CD8-positive, alpha-beta memory T cell (primary cell): ENCODE measurements around the gene B2M. TPM values are rescaled to one million over a fixed set of nuclear protein-coding genes. Genes with fewer than 3 reads are reported as not detected.

Experiments used
- CTCF ChIA-PET: fragments of 350-600 bp; sonication (Branson Sonifier 250); formaldehyde crosslinking; loops from one replicate; lab custom pipeline; 2021; ENCODE audit warnings: antibody characterized with exemption; lab: Charles Lee
- POLR2A ChIA-PET: fragments of 350-600 bp; sonication (Branson Sonifier 250); formaldehyde crosslinking; loops from one replicate; lab custom pipeline; 2021; ENCODE audit warnings: antibody characterized with exemption; lab: Charles Lee
- DNase-seq, 5 donors: peaks; one replicate each; pipeline versions ENCODE4 v3.0.0 to v3.0.0-alpha.2; 2020 to 2022; ENCODE audit warnings: mixed read lengths in 1 of 5
- H3K27ac ChIP-seq: one replicate; pipeline ENCODE4 v1.7.0; 2013; ENCODE audit warnings: low read depth, mild to moderate bottlenecking, low read length, moderate library complexity
- H3K27me3 ChIP-seq: 2 replicates; pipeline ENCODE4 v1.7.0; 2013; ENCODE audit warnings: low read length, mild to moderate bottlenecking; ENCODE audit not compliant: insufficient read depth, poor library complexity, severe bottlenecking
- H3K36me3 ChIP-seq: 2 replicates; pipeline ENCODE4 v1.7.0; 2013; ENCODE audit warnings: mild to moderate bottlenecking, low read length, moderate library complexity; ENCODE audit not compliant: insufficient read depth
- H3K4me1 ChIP-seq: 2 replicates; pipeline ENCODE4 v1.7.0; 2013; ENCODE audit warnings: mild to moderate bottlenecking, low read length, moderate library complexity; ENCODE audit not compliant: insufficient read depth
- H3K4me3 ChIP-seq: 2 replicates; pipeline ENCODE4 v1.7.0; 2013; ENCODE audit warnings: mild to moderate bottlenecking, low read length
- H3K9me3 ChIP-seq: 2 replicates; pipeline ENCODE4 v1.7.0; 2013; ENCODE audit warnings: mild to moderate bottlenecking, low read length
- H3K27ac Mint-ChIP-seq, 8 donors: one replicate each; pipeline ENCODE4 v1.8.0; 2020 to 2021; ENCODE audit warnings: mixed read lengths in 8 of 8, mild to moderate bottlenecking in 6 of 8, inconsistent platforms in 3 of 8, moderate library complexity in 3 of 8
- H3K27me3 Mint-ChIP-seq, 2 donors: one replicate each; pipeline ENCODE4 v1.8.0; 2020 to 2021; ENCODE audit warnings: mixed read lengths in 2 of 2, mild to moderate bottlenecking in 1 of 2, moderate library complexity in 1 of 2
- H3K36me3 Mint-ChIP-seq, 3 donors: one replicate each; pipeline ENCODE4 v1.8.0; 2020 to 2021; ENCODE audit warnings: mixed read lengths in 3 of 3, inconsistent platforms in 1 of 3, mild to moderate bottlenecking in 1 of 3
- H3K4me1 Mint-ChIP-seq, 3 donors: one replicate each; pipeline ENCODE4 v1.8.0; 2020 to 2021; ENCODE audit warnings: mixed read lengths in 3 of 3, inconsistent platforms in 1 of 3, mild to moderate bottlenecking in 1 of 3
- H3K4me3 Mint-ChIP-seq, 7 donors: one replicate each; pipeline ENCODE4 v1.8.0; 2020 to 2021; ENCODE audit warnings: mixed read lengths in 7 of 7, mild to moderate bottlenecking in 6 of 7, moderate library complexity in 4 of 7, inconsistent platforms in 2 of 7
- H3K9me3 Mint-ChIP-seq, 5 donors: one replicate each; pipeline ENCODE4 v1.8.0; 2020 to 2022; ENCODE audit warnings: mixed read lengths in 5 of 5, mild to moderate bottlenecking in 3 of 5, moderate library complexity in 2 of 5, inconsistent platforms in 1 of 5
- polyA plus RNA-seq: library from polyadenylated mRNA; unstranded; fragments of 300-500 nt; fragmentation: Illumina TruSeq; gene quantifications from one replicate; pipeline ENCODE4 v1.2.3, GENCODE V29; 2021
- total RNA-seq, 2 experiments: library from RNA; stranded (reverse); gene quantifications; one replicate each; pipeline ENCODE4 v1.2.3, GENCODE V29; 2021

The B2M gene
- total and polyA plus RNA-seq, 3 experiments from 2014 or later = 4,597 to 38,920 (median 4,837) TPM

- Mint-ChIP-seq H3K36me3 (peaks cover 14 to 45% (median 29%) of the 10 kb centered on the region in 3 donors), H3K27ac (no peak overlapping the region)
- CTCF ChIA-PET = interaction anchor here (0.8 kb wide), 1 partner anchor 90 kb away, joined by 3 read pairs; the partner anchor contains the start of gene SPG11
Observed at GRCh38 chr15:44753345-44753744, 42.0 kb downstream of the B2M start.

GRCh38 chr15:44763187-44763586, 51.9 kb downstream of the B2M start:
- Mint-ChIP-seq H3K4me3 (no peak overlapping the region), H3K27me3 (peaks cover 0 to 3% of the 10 kb centered on the region in 2 donors), H3K27ac (no peak overlapping the region), H3K36me3 (peaks cover 3 to 16% (median 6%) of the 10 kb centered on the region in 3 donors), H3K9me3 (no peaks in the 10 kb centered on the region), H3K4me1 (no peaks in the 10 kb centered on the region)
- H3K9me3 ChIP-seq = no peaks in the 10 kb centered on the region
- DNase-seq = no peak
- H3K4me3 ChIP-seq = no peak overlapping the region
- no peak overlapping the region for H3K27ac ChIP-seq
- no peaks in the 10 kb centered on the region for H3K4me1 ChIP-seq
- H3K36me3 ChIP-seq = no peaks in the 10 kb centered on the region
- H3K27me3 ChIP-seq = no peaks in the 10 kb centered on the region
- POLR2A ChIA-PET = no interaction called here
- CTCF ChIA-PET = no interaction called here

More at GRCh38 chr15:44753345-44753744, 42.0 kb downstream of the B2M start:
- peaks cover 6 to 19% (median 18%) of the 10 kb centered on the region in 3 donors for H3K4me1 Mint-ChIP-seq
- peaks cover 0 to 2% of the 10 kb centered on the region in 2 donors for H3K27me3 Mint-ChIP-seq
- H3K4me3 Mint-ChIP-seq = no peak overlapping the region
- H3K36me3 ChIP-seq = no peaks in the 10 kb centered on the region
- DNase-seq = no peak
- no peaks in the 10 kb centered on the region for H3K9me3 ChIP-seq
- H3K27me3 ChIP-seq = no peaks in the 10 kb centered on the region
- H3K27ac ChIP-seq = no peak overlapping the region
- peaks cover 2 to 28% (median 17%) of the 10 kb centered on the region in 5 donors for H3K9me3 Mint-ChIP-seq
- POLR2A ChIA-PET = no interaction called here
- no peaks in the 10 kb centered on the region for H3K4me1 ChIP-seq
- no peak overlapping the region for H3K4me3 ChIP-seq

- H3K4me1 ChIP-seq = no peaks in the 10 kb centered on the region
- Mint-ChIP-seq H3K4me1 (no peaks in the 10 kb centered on the region), H3K36me3 (peaks cover 6 to 16% (median 8%) of the 10 kb centered on the region in 3 donors), H3K27ac (no peak overlapping the region), H3K4me3 (no peak overlapping the region), H3K9me3 (no peaks in the 10 kb centered on the region), H3K27me3 (peaks cover 0 to 3% of the 10 kb centered on the region in 2 donors)
- H3K27me3 ChIP-seq = no peaks in the 10 kb centered on the region
- DNase-seq = no peak
- CTCF ChIA-PET = no interaction called here
- POLR2A ChIA-PET = interaction anchor here (0.6 to 0.9 kb wide), 2 partner anchors 25 to 26 kb away, joined by 3 read pairs; no protein-coding TSS in a partner anchor
- no peak overlapping the region for H3K4me3 ChIP-seq
- H3K27ac ChIP-seq = no peak overlapping the region
- H3K36me3 ChIP-seq = no peaks in the 10 kb centered on the region
- no peaks in the 10 kb centered on the region for H3K9me3 ChIP-seq
Observed at GRCh38 chr15:44763848-44764247, 52.5 kb downstream of the B2M start.

- Mint-ChIP-seq H3K9me3 (peaks cover 0 to 3% (median under 1%) of the 10 kb centered on the region in 5 donors), H3K27me3 (peaks cover 0 to 3% of the 10 kb centered on the region in 2 donors), H3K4me3 (no peak overlapping the region), H3K4me1 (no peaks in the 10 kb centered on the region), H3K36me3 (peaks cover 10 to 15% (median 10%) of the 10 kb centered on the region in 3 donors), H3K27ac (no peak overlapping the region)
- no peak overlapping the region for H3K4me3 ChIP-seq
- no peaks in the 10 kb centered on the region for H3K27me3 ChIP-seq
- H3K27ac ChIP-seq = no peak overlapping the region
- H3K9me3 ChIP-seq = no peaks in the 10 kb centered on the region
- H3K4me1 ChIP-seq = no peaks in the 10 kb centered on the region
- ChIA-PET CTCF (no interaction called here), POLR2A (interaction anchor here (0.9 kb wide), 1 partner anchor 26 kb away, joined by 3 read pairs; no protein-coding TSS in a partner anchor)
- DNase-seq = no peak
- no peaks in the 10 kb centered on the region for H3K36me3 ChIP-seq
Observed at GRCh38 chr15:44765036-44765435, 53.7 kb downstream of the B2M start.

Other genes starting within 250 kb of the B2M start
- gene EIF3J, start 174.4 kb upstream of the B2M start, total RNA-seq = 100 to 1,000 TPM; 167 to 186 TPM
- gene EIF3J, start 174.4 kb upstream of the B2M start, polyA plus RNA-seq = 24.9 TPM
- 10 to 100 TPM; 60.8 to 62.1 TPM for gene SPG11, start 47.9 kb upstream of the B2M start, total RNA-seq
- gene SPG11, start 47.9 kb upstream of the B2M start, polyA plus RNA-seq = 32.0 TPM
- gene PATL2, start 194 bp upstream of the B2M start, total RNA-seq = 1 to 10 TPM; 7.7 to 9.1 TPM
- gene PATL2, start 194 bp upstream of the B2M start, polyA plus RNA-seq = 19.8 TPM
- gene TRIM69, start 25.0 kb downstream of the B2M start, total RNA-seq = 10 to 100 TPM; 70.8 to 73.8 TPM
- 37.0 TPM for gene TRIM69, start 25.0 kb downstream of the B2M start, polyA plus RNA-seq
- not detected for gene TERB2, start 245.2 kb downstream of the B2M start, total RNA-seq
- not detected for gene TERB2, start 245.2 kb downstream of the B2M start, polyA plus RNA-seq